Ishikawa (cell line): Measurements from ENCODE around the gene GNAO1.

Experiments
- CEBPB ChIP-seq: IDR thresholded peaks from 2 replicates; pipeline ENCODE4 v1.6.1; 2012
- CREB1 ChIP-seq: IDR thresholded peaks from 2 replicates; pipeline ENCODE4 v1.6.1; 2012; ENCODE audit warnings: low read depth
- EGR1 ChIP-seq: IDR thresholded peaks from 2 replicates; pipeline ENCODE4 v1.6.1; 2012
- EP300 ChIP-seq: IDR thresholded peaks from 2 replicates; pipeline ENCODE4 v1.6.1; 2012; ENCODE audit warnings: borderline replicate concordance
- FOXM1 ChIP-seq: IDR thresholded peaks from 2 replicates; pipeline ENCODE4 v1.6.1; 2012; ENCODE audit warnings: low read depth, borderline replicate concordance
- MAX ChIP-seq: IDR thresholded peaks from 2 replicates; pipeline ENCODE4 v1.6.1; 2012
- NFIC ChIP-seq: IDR thresholded peaks from 2 replicates; pipeline ENCODE4 v1.6.1; 2012
- RAD21 ChIP-seq: IDR thresholded peaks from 2 replicates; pipeline ENCODE4 v1.6.1; 2012; ENCODE audit warnings: low read depth
- REST ChIP-seq: IDR thresholded peaks from 2 replicates; pipeline ENCODE4 v1.6.1; 2012; ENCODE audit warnings: low read depth, mild to moderate bottlenecking
- TAF1 ChIP-seq: IDR thresholded peaks from 2 replicates; pipeline ENCODE4 v1.6.1; 2012; ENCODE audit warnings: low read depth, mild to moderate bottlenecking
- TCF12 ChIP-seq: IDR thresholded peaks from 2 replicates; pipeline ENCODE4 v1.6.1; 2012; ENCODE audit warnings: low read depth
- TEAD4 ChIP-seq: IDR thresholded peaks from 2 replicates; pipeline ENCODE4 v1.6.1; 2012
- USF1 ChIP-seq: IDR thresholded peaks from 2 replicates; pipeline ENCODE4 v1.6.1; 2012
- YY1 ChIP-seq: IDR thresholded peaks from 2 replicates; pipeline ENCODE4 v1.6.1; 2012; ENCODE audit warnings: low read depth

- TF ChIP-seq YY1 (no peak), EP300 (no peak), MAX (no peak), EGR1 (no peak), NFIC (no peak), TEAD4 (no peak), CREB1 (no peak), REST (no peak), TAF1 (no peak), TCF12 (no peak), CEBPB (no peak), RAD21 (no peak), FOXM1 (no peak), USF1 (no peak)
These were observed 79.5 kb downstream of the GNAO1 start for GRCh38 chr16:56270828-56271227.
